Glomerular visceral epithelial cell (primary cell): Measurements from ENCODE around the gene CDK11B.
"Not testable (repeated sequence)": the region's sequence is repeated elsewhere in the genome, so short reads cannot be mapped to it uniquely, and the experiment has no call there.

Experiments used
- DNase-seq: peaks from one replicate; pipeline ENCODE4 v3.0.0-alpha.2; 2016; ENCODE audit errors: extremely low spot score

The CDK11B gene

GRCh38 chr1:1662392-1662791 is 3.6 kb upstream of the CDK11B start:
- not testable (repeated sequence) for DNase-seq

- not testable (repeated sequence) for DNase-seq
Measured at GRCh38 chr1:1648265-1648664, 10.5 kb downstream of the CDK11B start.

GRCh38 chr1:1647567-1648241 is 11.1 kb downstream of the CDK11B start:
- DNase-seq: not testable (repeated sequence)

GRCh38 chr1:1646326-1646725 is 12.5 kb downstream of the CDK11B start:
- DNase-seq: not testable (repeated sequence)

GRCh38 chr1:1640711-1641461 is 17.9 kb downstream of the CDK11B start:
- DNase-seq: not testable (repeated sequence)

- not testable (repeated sequence) for DNase-seq
Measured at GRCh38 chr1:1640081-1640480, 18.7 kb downstream of the CDK11B start.

- not testable (repeated sequence) for DNase-seq
Measured at GRCh38 chr1:1639368-1639767, 19.4 kb downstream of the CDK11B start.

GRCh38 chr1:1638528-1638927 is 20.3 kb downstream of the CDK11B start:
- not testable (repeated sequence) for DNase-seq

- DNase-seq: not testable (repeated sequence)
Measured at GRCh38 chr1:1637479-1637875, 21.3 kb downstream of the CDK11B start.

GRCh38 chr1:1636621-1637478 is 22.0 kb downstream of the CDK11B start:
- DNase-seq: not testable (repeated sequence)

GRCh38 chr1:1634613-1635012 is 24.2 kb downstream of the CDK11B start:
- DNase-seq: not testable (repeated sequence)

GRCh38 chr1:1633409-1633808 is 25.4 kb downstream of the CDK11B start:
- DNase-seq: not testable (repeated sequence)

- no peak for DNase-seq
Measured at GRCh38 chr1:1631782-1632420, 26.9 kb downstream of the CDK11B start, which contains the start of gene MMP23B. Gene MMP23B (plus strand): TSS chr1:1632173. CDS start chr1:1632219, 46 bp downstream.

- no peak for DNase-seq
Measured at GRCh38 chr1:1630965-1631781, 27.6 kb downstream of the CDK11B start.

- no peak for DNase-seq
Measured at GRCh38 chr1:1630191-1630964, 28.4 kb downstream of the CDK11B start.

- no peak for DNase-seq
Measured at GRCh38 chr1:1629430-1630190, 29.2 kb downstream of the CDK11B start.

- DNase-seq: no peak
Measured at GRCh38 chr1:1628754-1629429, 29.9 kb downstream of the CDK11B start.
